DOHH2 (cell line): Measurements from ENCODE around the gene DCDC1.

ENCODE experiments used
- H3F3A ChIP-seq: fragments of 200-600 bp; sonication (generic), shearing (Covaris generic); 2 replicates; pipeline ENCODE4 v1.6.0; 2016; ENCODE audit warnings: antibody characterized with exemption, mild to moderate bottlenecking; ENCODE audit not compliant: control insufficient read depth, insufficient read depth
- H3K27ac ChIP-seq: fragments of 200-600 bp; sonication (generic); 2 replicates; pipeline ENCODE4 v1.5.1; 2014; ENCODE audit warnings: low read depth, mild to moderate bottlenecking, low read length, moderate library complexity
- H3K27me3 ChIP-seq: fragments of 200-600 bp; sonication (generic); 2 replicates; pipeline ENCODE4 v1.6.1; 2014; ENCODE audit warnings: mild to moderate bottlenecking, low read length, mixed read lengths; ENCODE audit not compliant: control insufficient read depth
- H3K36me3 ChIP-seq: fragments of 200-600 bp; sonication (generic); 2 replicates; pipeline ENCODE4 v1.6.1; 2014; ENCODE audit warnings: mild to moderate bottlenecking, low read length, moderate library complexity, mixed read lengths; ENCODE audit not compliant: control insufficient read depth
- H3K4me1 ChIP-seq: fragments of 200-600 bp; sonication (generic); 2 replicates; pipeline ENCODE4 v1.6.1; 2014; ENCODE audit warnings: mild to moderate bottlenecking, low read length, mixed read lengths; ENCODE audit not compliant: control insufficient read depth
- H3K4me2 ChIP-seq: fragments of 200-600 bp; sonication (generic); 2 replicates; pipeline ENCODE4 v1.6.0; 2014; ENCODE audit warnings: mild to moderate bottlenecking, low read length, moderate library complexity
- H3K4me3 ChIP-seq: fragments of 200-600 bp; sonication (generic); 2 replicates; pipeline ENCODE4 v1.5.1; 2014; ENCODE audit warnings: mild to moderate bottlenecking, low read length, mixed read lengths
- H3K79me2 ChIP-seq: fragments of 200-600 bp; sonication (generic); 2 replicates; pipeline ENCODE4 v1.6.1; 2014; ENCODE audit warnings: mild to moderate bottlenecking, low read length, mixed read lengths; ENCODE audit not compliant: control insufficient read depth
- H3K9me2 ChIP-seq: fragments of 200-600 bp; sonication (generic); replicated peaks from 2 replicates; pipeline ENCODE4 v1.6.1; 2014; ENCODE audit warnings: mild to moderate bottlenecking, low read length, mixed read lengths; ENCODE audit not compliant: control insufficient read depth
- H3K9me3 ChIP-seq: fragments of 200-600 bp; sonication (generic); 2 replicates; pipeline ENCODE4 v1.6.1; 2014; ENCODE audit warnings: antibody characterized with exemption, low read length, mixed read lengths; ENCODE audit not compliant: control insufficient read depth, insufficient read depth
- H4K20me1 ChIP-seq: fragments of 200-600 bp; sonication (generic); 2 replicates; pipeline ENCODE4 v1.6.0; 2014; ENCODE audit warnings: low read depth, mild to moderate bottlenecking, antibody characterized with exemption, low read length, moderate library complexity; ENCODE audit not compliant: control insufficient read depth, insufficient read depth
- CTCF ChIP-seq: fragments of 200-600 bp; sonication (generic); IDR thresholded peaks from one replicate; pipeline ENCODE4 v1.5.1; 2014; ENCODE audit warnings: antibody characterized with exemption, mild to moderate bottlenecking, low read depth, low read length; ENCODE audit not compliant: poor library complexity, severe bottlenecking
- EZH2phosphoT487 ChIP-seq: fragments of 200-600 bp; sonication (generic); IDR thresholded peaks from 2 replicates; pipeline ENCODE4 v1.6.1; 2017; ENCODE audit warnings: borderline replicate concordance, mild to moderate bottlenecking, antibody characterized with exemption, low read length, moderate library complexity, mixed read lengths

DCDC1 gene

GRCh38 chr11:31259797-31260196, 109.7 kb downstream of the DCDC1 start:
- Histone ChIP-seq H4K20me1 (no peaks in the 10 kb centered on the region), H3K4me3 (no peak overlapping the region), H3K4me2 (no peak overlapping the region), H3K27me3 (no peaks in the 10 kb centered on the region), H3F3A (no peaks in the 10 kb centered on the region), H3K4me1 (no peaks in the 10 kb centered on the region), H3K9me2 (no peaks in the 10 kb centered on the region), H3K36me3 (no peaks in the 10 kb centered on the region), H3K9me3 (no peaks in the 10 kb centered on the region), H3K79me2 (no peaks in the 10 kb centered on the region), H3K27ac (no peak overlapping the region)
- TF ChIP-seq CTCF: no peak
- TF ChIP-seq EZH2phosphoT487: no peak

DNA sequence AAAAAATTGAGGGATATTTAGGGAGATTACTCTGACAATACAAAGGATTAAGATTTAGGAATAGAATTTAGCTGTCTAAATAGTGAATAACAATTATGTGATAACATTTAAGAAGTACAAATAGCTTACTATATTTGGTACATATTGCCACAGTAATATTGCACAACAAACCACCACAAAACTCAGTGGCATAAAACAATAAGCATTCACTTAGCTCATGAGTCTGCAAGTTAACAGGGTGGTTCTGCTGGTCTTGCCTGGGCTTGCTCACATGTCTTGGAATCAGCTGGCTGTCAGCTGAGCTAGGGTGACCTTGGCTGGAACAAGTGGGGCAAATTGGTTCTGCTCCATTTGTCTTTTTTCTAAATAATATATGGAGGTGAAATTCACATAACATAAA, 115.1 kb downstream of the DCDC1 start:
- H3K4me3 ChIP-seq: no peak overlapping the region
- H4K20me1 ChIP-seq: no peaks in the 10 kb centered on the region
- no peaks in the 10 kb centered on the region for H3K4me1 ChIP-seq
- no peaks in the 10 kb centered on the region for H3F3A ChIP-seq
- TF ChIP-seq EZH2phosphoT487 (no peak), CTCF (no peak)
- H3K4me2 ChIP-seq: no peak overlapping the region
- no peaks in the 10 kb centered on the region for H3K9me3 ChIP-seq
- no peaks in the 10 kb centered on the region for H3K9me2 ChIP-seq
- no peak overlapping the region for H3K27ac ChIP-seq
- no peaks in the 10 kb centered on the region for H3K36me3 ChIP-seq
- no peaks in the 10 kb centered on the region for H3K79me2 ChIP-seq
- peaks cover 6% of the 10 kb centered on the region; the same call in 1 of the 2 replicates for H3K27me3 ChIP-seq

DNA sequence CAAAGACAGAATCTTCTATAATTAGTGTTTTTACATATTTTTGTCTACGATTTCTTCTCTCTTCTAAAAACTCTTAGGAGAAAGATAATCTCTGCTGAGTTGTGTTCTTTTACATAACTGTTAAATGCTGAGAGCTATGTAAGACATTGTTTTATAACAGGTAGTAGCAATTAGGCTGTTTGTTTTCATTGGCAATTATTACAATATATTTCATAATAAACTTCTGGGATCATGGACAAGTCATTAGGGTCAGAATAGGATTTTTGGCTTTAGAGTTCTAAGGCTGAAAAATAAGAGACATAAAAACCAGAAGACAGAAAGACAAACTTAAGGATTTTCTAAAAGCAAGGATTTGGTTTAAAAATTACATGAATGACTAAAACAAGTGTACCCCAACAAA, 120.8 kb downstream of the DCDC1 start:
- no peaks in the 10 kb centered on the region for H3K36me3 ChIP-seq
- H3K27me3 ChIP-seq: peaks cover 6% of the 10 kb centered on the region; the same call in 1 of the 2 replicates
- no peaks in the 10 kb centered on the region for H3K4me1 ChIP-seq
- no peaks in the 10 kb centered on the region for H3K79me2 ChIP-seq
- no peak overlapping the region for H3K4me2 ChIP-seq
- no peak overlapping the region for H3K27ac ChIP-seq
- H4K20me1 ChIP-seq: no peaks in the 10 kb centered on the region
- no peak for TF ChIP-seq CTCF
- no peak for TF ChIP-seq EZH2phosphoT487
- H3F3A ChIP-seq: no peaks in the 10 kb centered on the region
- H3K9me3 ChIP-seq: no peaks in the 10 kb centered on the region
- no peaks in the 10 kb centered on the region for H3K9me2 ChIP-seq
- H3K4me3 ChIP-seq: no peak overlapping the region

GRCh38 chr11:31247321-31247720, 122.2 kb downstream of the DCDC1 start:
- Histone ChIP-seq H3K36me3 (no peaks in the 10 kb centered on the region), H3K27me3 (peaks cover 5% of the 10 kb centered on the region; the same call in 1 of the 2 replicates), H3K79me2 (no peaks in the 10 kb centered on the region), H3K4me3 (no peak overlapping the region), H3F3A (no peaks in the 10 kb centered on the region), H4K20me1 (no peaks in the 10 kb centered on the region), H3K4me2 (no peak overlapping the region), H3K9me2 (no peaks in the 10 kb centered on the region), H3K9me3 (no peaks in the 10 kb centered on the region), H3K4me1 (no peaks in the 10 kb centered on the region), H3K27ac (no peak overlapping the region)
- TF ChIP-seq CTCF: no peak
- no peak for TF ChIP-seq EZH2phosphoT487
